ENCODE measurements around the gene PKN3. TPM values are rescaled to one million over a fixed set of nuclear protein-coding genes. Genes with fewer than 3 reads are reported as not detected.

The PKN3 gene
- total and polyA plus RNA-seq, 2 of the 13 experiments (the other 11 are each of a cell fraction or from before 2014, with no cell fraction given) = 10.5 to 13.2 TPM

GRCh38 chr9:128688501-128689292 lies 13.6 kb upstream of the PKN3 start, which contains the start of gene SET (continued):
- no peak for TF ChIP-seq HOMEZ (CRISPR knock-in tag; IDR thresholded peaks at IDR 0.05; ENCODE audit: low read depth)
- TF ChIP-seq, protein P1, sequence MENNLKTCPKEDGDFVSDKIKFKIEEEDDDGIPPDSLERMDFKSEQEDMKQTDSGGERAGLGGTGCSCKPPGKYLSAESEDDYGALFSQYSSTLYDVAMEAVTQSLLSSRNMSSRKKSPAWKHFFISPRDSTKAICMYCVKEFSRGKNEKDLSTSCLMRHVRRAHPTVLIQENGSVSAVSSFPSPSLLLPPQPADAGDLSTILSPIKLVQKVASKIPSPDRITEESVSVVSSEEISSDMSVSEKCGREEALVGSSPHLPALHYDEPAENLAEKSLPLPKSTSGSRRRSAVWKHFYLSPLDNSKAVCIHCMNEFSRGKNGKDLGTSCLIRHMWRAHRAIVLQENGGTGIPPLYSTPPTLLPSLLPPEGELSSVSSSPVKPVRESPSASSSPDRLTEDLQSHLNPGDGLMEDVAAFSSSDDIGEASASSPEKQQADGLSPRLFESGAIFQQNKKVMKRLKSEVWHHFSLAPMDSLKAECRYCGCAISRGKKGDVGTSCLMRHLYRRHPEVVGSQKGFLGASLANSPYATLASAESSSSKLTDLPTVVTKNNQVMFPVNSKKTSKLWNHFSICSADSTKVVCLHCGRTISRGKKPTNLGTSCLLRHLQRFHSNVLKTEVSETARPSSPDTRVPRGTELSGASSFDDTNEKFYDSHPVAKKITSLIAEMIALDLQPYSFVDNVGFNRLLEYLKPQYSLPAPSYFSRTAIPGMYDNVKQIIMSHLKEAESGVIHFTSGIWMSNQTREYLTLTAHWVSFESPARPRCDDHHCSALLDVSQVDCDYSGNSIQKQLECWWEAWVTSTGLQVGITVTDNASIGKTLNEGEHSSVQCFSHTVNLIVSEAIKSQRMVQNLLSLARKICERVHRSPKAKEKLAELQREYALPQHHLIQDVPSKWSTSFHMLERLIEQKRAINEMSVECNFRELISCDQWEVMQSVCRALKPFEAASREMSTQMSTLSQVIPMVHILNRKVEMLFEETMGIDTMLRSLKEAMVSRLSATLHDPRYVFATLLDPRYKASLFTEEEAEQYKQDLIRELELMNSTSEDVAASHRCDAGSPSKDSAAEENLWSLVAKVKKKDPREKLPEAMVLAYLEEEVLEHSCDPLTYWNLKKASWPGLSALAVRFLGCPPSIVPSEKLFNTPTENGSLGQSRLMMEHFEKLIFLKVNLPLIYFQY (CRISPR knock-in tag; IDR thresholded peaks at IDR 0.05; ENCODE audit: borderline replicate concordance) = peak; percentile 80; the same call in 1 of the 2 replicates
- peak; percentile 80 for TF ChIP-seq ERF (CRISPR knock-in tag; IDR thresholded peaks at IDR 0.05)
- no peak for TF ChIP-seq FOXP1 (IDR thresholded peaks at IDR 0.05)
- TF ChIP-seq FOXP1 (CRISPR knock-in tag; IDR thresholded peaks at IDR 0.05) = no peak
- TF ChIP-seq SP1 (IDR thresholded peaks at IDR 0.05) = no peak
- TF ChIP-seq SP1 (CRISPR knock-in tag; IDR thresholded peaks at IDR 0.05) = peak; percentile 62
- TF ChIP-seq RELA (CRISPR knock-in tag; IDR thresholded peaks at IDR 0.05) = no peak
- no peak; the same call in 1 of the 2 replicates for TF ChIP-seq MYC (CRISPR knock-in tag; IDR thresholded peaks at IDR 0.05; ENCODE audit: borderline replicate concordance)
- TF ChIP-seq, protein P2, sequence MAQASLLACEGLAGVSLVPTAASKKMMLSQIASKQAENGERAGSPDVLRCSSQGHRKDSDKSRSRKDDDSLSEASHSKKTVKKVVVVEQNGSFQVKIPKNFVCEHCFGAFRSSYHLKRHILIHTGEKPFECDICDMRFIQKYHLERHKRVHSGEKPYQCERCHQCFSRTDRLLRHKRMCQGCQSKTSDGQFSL (CRISPR knock-in tag; IDR thresholded peaks at IDR 0.05) = no peak
- 0 out of 2 replicates have a peak, but pooled peaks have one; percentile 35 for TF ChIP-seq SMYD3 (CRISPR knock-in tag; IDR thresholded peaks at IDR 0.05)
- TF ChIP-seq ZBTB38 (CRISPR knock-in tag; IDR thresholded peaks at IDR 0.05) = peak; percentile 59; the same call in 1 of the 2 replicates
- TF ChIP-seq MXD4 (CRISPR knock-in tag; IDR thresholded peaks at IDR 0.05) = peak; percentile 89
- TF ChIP-seq TFDP1 (CRISPR knock-in tag; IDR thresholded peaks at IDR 0.05; ENCODE audit: borderline replicate concordance) = peak; percentile 85
- TF ChIP-seq ZNF329 (CRISPR knock-in tag; IDR thresholded peaks at IDR 0.05; ENCODE audit: low read depth) = 0 out of 2 replicates have a peak, but pooled peaks have one; percentile 32
- TF ChIP-seq BORCS8-MEF2B (CRISPR knock-in tag; IDR thresholded peaks at IDR 0.05) = peak; percentile 44; the same call in 1 of the 2 replicates
- peak; percentile 67; the same call in 1 of the 2 replicates for TF ChIP-seq POLR2AphosphoS5 (IDR thresholded peaks at IDR 0.05; ENCODE audit: low read depth, low read length)
- no peak; the same call in 1 of the 2 replicates for TF ChIP-seq ZNF430 (CRISPR knock-in tag; IDR thresholded peaks at IDR 0.05)
- TF ChIP-seq SPEN (CRISPR knock-in tag; IDR thresholded peaks at IDR 0.05; ENCODE audit: low read depth) = peak; percentile 57
- TF ChIP-seq NFATC3 (CRISPR knock-in tag; IDR thresholded peaks at IDR 0.05) = no peak; the same call in 1 of the 2 replicates
- TF ChIP-seq, protein P3, sequence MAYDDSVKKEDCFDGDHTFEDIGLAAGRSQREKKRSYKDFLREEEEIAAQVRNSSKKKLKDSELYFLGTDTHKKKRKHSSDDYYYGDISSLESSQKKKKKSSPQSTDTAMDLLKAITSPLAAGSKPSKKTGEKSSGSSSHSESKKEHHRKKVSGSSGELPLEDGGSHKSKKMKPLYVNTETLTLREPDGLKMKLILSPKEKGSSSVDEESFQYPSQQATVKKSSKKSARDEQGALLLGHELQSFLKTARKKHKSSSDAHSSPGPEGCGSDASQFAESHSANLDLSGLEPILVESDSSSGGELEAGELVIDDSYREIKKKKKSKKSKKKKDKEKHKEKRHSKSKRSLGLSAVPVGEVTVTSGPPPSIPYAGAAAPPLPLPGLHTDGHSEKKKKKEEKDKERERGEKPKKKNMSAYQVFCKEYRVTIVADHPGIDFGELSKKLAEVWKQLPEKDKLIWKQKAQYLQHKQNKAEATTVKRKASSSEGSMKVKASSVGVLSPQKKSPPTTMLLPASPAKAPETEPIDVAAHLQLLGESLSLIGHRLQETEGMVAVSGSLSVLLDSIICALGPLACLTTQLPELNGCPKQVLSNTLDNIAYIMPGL (CRISPR knock-in tag; IDR thresholded peaks at IDR 0.05; ENCODE audit: borderline replicate concordance in 1 of 2, low read depth in 1 of 2) = 0 out of 4 replicates have a peak, but pooled peaks of 1 of the 2 experiments have one; percentile 26
- TF ChIP-seq MEF2D (CRISPR knock-in tag; IDR thresholded peaks at IDR 0.05) = 0 out of 2 replicates have a peak, but pooled peaks have one; percentile 34
